ENCODE measurements around the gene RASSF9.

DNA sequence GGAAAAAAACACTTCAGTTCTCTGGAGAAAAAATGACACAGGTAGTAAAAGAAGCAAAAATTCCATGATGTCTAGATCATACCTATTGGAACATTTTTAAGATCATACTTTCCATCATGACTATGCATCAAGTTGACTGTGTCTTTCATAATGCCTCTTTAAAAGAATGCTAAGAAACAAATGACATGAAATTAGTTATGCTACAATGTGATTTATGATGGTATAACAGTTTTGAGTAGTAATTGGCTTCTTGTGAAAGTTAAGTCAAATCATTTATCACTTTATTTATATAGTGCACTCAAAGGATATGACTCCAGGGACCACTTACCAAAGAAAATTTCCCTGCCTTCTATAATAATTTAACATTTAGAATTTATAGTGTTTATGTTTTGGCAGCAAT is 28.5 kb downstream of the RASSF9 start:
- TF ChIP-seq, protein P1, sequence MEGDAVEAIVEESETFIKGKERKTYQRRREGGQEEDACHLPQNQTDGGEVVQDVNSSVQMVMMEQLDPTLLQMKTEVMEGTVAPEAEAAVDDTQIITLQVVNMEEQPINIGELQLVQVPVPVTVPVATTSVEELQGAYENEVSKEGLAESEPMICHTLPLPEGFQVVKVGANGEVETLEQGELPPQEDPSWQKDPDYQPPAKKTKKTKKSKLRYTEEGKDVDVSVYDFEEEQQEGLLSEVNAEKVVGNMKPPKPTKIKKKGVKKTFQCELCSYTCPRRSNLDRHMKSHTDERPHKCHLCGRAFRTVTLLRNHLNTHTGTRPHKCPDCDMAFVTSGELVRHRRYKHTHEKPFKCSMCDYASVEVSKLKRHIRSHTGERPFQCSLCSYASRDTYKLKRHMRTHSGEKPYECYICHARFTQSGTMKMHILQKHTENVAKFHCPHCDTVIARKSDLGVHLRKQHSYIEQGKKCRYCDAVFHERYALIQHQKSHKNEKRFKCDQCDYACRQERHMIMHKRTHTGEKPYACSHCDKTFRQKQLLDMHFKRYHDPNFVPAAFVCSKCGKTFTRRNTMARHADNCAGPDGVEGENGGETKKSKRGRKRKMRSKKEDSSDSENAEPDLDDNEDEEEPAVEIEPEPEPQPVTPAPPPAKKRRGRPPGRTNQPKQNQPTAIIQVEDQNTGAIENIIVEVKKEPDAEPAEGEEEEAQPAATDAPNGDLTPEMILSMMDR (conservative IDR thresholded peaks at IDR 0.05) = no peak
- TF ChIP-seq ZFX (IDR thresholded peaks at IDR 0.05) = no peak

Measured in C4-2B (cell line).